Retina (tissue), 1 donor: Measurements from ENCODE around the gene CACNA1C.

ENCODE experiments used
- DNase-seq: peaks from one replicate; pipeline ENCODE4 v3.0.0-alpha.2; 2016

CACNA1C gene

DNA sequence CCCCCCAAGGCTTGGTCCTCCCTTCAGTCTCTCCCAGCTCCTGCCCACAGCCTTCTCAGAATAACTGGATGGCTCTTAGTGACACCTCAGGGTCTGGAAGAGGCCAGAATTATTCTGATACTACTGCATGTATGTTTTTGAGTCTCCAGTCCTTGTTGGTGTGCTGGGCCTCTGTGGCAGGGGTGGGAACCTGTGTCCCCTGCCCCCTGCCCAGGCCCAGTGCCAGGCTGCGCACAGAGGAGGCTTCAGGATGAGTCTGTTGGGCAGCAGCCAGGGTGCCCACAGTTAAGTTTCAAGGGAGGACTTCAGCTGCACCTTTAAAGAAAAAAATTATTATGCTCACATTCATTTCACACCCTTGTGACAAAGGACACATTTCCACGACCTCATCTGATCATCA lies 348.3 kb downstream of the CACNA1C start:
- no peak for DNase-seq

DNA sequence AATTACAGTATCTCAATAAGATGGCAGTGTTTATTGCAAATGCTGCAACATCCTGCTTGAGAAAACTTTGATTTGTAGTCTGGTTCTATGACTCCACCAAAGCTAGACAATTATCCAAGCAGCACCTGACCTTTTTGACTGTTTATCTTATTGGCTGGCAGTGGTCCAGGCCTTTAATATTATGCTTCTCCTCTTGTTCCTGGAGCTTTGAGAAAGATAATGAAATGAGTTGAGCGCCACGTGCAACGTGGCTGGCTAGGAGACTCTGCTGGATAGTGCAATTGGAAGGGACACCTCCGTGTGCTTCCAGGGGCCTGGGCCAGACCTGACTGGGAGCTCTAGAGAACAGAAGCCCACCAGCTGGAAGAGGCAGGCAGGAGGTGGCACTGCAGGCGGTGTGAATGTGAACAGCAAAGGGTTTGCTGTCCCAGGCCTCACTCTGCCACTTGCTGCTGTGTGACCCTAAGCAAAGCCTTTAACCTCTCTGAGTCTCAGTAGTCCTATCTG lies 349.3 kb downstream of the CACNA1C start:
- DNase-seq: no peak

DNA sequence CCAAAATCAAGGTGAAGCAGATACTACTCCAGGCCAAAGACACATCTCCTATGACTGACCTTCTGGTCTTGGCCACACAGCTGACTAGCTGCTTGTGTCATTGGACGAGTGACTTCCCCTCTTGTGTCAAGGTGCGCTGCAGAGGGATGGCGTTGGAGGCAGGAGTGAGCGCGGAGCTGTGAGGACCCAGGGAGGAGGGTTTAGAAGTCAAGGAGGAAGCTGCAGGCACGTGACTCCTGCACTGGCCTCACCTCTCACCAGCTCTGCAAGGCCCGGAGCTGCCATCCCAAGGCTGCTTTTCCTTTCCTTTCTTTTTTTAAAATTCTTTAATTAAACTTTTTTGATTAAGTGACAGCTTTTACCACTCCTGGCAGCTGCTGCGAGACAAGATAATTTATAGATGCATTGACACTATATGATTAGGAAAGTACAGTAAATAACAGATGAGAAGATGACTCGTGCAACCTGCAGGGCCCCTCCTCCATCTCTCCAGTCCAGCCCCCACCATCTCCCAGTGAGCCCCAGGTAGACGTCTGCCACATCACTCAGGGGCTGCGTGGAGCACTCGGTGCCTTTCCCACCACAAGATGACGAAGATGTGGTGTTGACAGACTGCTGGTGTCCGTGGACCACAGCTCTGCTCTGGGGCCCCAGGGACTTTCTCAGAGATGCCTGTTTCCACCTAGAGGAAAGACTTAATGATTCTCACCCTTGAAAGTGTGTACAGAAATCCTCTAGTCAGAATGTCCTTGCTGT lies 350.6 kb downstream of the CACNA1C start:
- DNase-seq: no peak

DNA sequence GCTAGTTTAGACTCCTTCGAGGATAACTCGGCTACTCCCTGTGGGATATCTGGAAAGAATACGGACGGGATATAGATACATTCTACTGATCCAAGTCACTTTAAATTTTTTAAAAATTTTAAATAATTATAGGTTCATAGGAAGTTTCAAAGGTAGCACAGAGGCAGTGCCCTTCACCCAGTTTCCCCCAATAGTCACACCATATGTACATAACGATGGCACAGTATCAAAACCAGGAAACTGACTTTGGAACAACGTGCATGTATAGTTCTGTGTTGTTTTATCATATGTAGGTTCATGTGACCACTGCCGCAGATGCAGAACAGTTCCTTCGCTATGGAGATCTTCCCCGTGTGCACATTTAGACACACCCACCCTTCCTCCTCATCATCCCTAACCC lies 352.3 kb downstream of the CACNA1C start:
- no peak for DNase-seq

DNA sequence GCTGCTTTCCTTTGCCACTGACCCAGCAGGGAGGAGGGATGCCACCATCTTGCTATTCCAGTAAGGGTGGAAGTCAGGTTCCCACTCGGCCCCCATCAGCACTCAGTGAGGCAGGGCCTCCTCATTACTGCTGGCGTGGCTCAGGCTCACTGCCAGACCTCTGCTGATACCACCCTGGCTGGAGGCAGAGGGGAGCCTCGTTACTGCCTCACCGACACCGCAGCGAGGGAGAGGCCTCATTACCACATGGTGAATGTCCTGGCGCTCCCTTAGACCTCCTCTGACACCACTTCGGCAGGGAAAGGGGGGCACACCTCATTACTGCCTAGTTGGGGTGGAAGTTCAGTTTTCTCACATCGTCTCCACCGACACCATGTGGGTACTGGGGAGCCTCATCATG lies 354.1 kb downstream of the CACNA1C start:
- DNase-seq: no peak

DNA sequence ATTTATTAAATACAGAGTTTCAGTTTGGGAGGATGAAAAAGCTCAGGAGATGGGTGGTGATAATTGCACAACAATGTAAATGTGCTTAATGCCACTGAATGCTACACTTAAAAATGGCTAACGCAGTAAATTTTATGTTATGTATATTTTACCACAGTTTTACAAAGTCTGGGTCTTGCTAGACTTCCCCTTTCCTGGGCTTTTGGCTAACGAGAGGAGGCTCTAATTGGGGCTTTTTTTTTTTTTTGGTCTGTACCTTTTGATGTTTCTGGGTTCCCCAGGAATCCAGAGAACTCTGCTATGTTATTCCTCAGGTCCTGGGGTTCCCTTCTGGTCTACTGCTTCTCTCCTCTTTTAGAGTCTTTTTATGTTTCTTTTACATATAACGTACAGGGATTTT lies 355.5 kb downstream of the CACNA1C start:
- no peak for DNase-seq

DNA sequence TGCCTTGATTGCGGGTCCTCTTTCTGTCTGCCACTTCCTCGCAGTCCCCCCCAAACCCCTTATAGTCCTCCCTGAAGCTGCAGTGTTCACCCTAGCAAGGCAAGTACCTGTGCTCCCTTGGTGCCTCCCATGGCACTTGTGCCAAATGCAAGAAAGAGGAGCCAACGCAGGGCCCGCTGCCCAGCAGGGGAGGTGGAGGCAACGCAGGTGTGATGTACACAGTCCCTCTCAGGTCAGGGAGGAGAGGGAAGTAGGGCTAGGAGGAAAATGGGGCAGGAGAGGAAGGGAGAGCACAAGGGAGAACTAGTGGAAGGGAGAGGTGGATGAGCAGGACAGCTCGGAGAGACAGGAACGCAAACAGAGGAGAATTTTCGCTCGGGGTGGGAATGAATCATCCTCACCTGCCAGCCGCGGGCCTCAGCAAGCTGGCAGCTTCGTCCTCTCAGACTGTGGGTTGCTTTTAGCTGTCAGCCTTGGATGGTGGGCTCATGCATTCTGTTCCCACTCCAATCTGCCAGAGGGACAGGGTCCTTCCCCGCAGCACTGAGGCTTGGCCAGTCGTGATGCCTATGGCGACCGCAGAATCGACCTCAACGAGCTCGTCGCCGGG lies 357.0 kb downstream of the CACNA1C start:
- DNase-seq: no peak

DNA sequence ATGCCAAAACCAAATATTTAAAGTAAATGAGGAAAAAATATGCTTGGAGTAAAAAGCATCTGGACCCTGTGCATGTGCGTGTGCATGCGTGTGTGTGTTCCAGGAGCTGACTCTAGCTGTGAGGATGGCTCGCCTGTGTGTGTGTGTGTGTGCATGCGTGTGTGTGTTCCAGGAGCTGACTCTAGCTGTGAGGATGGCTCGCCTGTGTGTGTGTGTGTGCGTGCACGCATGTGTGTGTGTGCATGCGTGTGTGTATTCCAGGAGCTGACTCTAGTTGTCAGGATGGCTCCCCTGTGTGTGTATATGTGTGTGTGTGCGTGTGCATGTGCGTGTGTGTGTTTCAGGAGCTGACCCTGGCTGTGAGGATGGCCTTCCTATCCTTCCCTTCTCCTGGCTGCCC lies 357.7 kb downstream of the CACNA1C start:
- no peak for DNase-seq

DNA sequence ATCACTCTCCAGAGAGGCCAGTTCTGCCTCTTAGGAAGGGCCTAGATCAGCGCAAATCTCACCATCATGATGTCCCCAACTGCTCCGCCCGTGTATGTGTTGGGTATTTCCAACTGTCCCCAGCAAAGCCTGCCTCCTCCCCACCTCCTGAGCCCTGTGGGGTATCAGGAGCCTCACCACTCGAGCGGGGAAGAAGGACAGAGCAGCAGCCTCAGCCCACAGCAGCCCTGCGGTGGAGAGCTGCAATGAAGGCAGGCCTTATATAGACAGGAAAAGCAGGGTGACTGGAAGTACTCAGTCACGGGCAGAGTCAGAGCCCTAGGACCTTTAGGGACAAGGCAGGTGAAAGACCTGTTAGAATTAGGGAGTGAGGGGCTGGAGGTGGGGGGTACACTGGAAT lies 358.2 kb downstream of the CACNA1C start:
- DNase-seq: no peak

DNA sequence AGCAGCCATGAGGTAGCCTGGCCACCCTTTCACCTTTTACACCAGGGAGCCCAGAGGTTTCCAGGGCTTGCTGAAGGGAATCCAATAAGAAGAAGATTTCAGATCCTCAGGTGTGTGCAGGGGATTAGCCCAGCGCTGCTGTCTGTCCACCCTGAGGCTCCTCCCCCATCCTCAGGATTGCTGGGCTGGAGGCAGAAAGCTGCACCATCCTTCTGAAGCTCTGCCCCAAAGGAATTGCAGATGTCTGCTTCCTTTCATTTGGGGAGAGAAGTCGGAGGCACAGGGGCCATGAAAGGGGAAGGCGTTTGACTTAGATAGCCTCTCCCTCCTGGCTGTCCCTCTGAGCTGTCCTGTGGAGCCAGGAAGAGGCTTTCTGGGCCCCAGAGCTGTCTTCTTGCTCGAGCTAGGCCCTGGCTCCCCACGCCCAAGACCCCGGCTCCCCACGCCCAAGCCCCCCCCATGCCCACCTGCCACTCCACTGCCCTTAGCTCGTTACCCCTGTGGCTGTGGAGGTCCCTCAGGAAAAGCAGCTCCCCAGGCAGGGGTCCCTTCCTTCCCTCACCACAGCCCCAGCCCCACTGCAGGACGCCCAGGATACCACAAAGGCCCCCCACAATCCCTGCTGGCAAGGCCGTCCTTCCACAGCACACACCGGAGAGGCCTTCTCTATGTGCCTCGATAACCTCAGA lies 359.0 kb downstream of the CACNA1C start:
- no peak for DNase-seq

DNA sequence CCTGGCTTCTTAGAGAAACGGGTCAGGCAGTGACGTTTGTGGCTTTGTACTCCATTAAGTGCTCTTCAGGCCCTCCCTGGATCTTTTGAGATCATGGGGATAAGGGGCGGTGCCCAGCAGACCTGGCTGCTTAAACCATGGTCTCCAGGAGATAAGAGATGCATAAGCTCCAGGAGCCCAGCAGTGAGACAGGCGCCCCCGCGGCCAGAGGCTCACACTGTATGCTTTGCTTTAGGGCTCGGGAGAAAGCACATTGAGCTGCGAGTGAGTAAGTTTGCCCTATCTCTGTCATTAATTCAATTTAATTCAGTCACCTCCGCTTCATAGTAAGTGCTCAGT lies 359.5 kb downstream of the CACNA1C start:
- DNase-seq: no peak

DNA sequence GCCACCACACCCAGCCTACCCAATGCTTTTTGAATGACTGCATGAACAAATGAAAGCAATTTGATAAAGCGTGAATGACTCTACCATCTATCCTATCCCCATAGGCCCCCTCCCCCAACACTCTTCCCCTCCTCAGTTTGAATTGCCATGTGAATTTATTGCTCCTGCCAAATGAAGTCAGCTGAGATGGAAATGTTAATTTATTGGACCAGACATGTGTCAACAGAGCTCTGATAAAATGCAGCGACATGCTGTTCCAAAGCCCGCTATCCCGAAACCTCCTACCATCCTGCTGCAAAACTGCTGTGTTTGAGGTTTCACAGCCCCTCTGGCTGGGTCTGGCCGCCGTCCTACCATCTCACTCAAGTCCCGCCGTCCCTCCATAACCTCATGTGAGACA lies 360.5 kb downstream of the CACNA1C start:
- DNase-seq: no peak

DNA sequence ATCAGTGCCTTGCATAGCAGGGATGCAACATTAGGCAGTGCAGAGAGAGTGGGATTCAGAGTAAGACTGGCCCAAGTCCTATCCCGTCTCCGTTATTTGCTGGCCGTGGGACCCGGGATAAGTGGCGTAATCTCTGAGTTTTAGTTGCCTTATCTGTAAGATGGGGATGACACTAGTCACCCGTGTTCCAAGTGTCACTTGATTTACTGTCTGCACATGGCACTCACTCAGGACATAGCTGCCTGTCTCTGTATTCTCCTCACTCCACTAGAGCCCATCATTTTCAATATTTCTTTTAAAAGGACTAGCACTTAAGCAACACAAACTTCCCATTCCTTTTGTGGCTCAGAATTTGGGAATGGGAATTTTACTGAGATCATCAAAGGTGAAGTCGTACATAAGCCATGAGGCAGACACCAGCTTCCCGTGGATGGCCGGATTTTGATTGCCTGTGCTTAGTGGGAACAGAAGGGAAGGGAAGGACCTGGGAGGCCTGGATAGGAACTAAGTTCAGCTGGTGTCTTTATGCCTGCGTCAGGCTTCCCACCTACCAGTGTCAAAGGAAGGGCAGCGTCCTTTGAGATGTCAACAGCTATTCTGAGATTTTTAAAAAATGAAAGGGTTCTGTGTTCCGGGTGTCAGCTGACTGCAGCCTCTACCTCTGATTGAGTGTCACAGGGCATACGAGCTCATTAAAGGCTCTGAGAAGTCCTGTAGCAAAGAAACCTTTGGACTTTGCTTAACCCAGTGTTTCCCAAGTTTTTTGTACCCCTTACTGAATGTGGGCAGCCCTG lies 361.4 kb downstream of the CACNA1C start:
- DNase-seq: no peak

DNA sequence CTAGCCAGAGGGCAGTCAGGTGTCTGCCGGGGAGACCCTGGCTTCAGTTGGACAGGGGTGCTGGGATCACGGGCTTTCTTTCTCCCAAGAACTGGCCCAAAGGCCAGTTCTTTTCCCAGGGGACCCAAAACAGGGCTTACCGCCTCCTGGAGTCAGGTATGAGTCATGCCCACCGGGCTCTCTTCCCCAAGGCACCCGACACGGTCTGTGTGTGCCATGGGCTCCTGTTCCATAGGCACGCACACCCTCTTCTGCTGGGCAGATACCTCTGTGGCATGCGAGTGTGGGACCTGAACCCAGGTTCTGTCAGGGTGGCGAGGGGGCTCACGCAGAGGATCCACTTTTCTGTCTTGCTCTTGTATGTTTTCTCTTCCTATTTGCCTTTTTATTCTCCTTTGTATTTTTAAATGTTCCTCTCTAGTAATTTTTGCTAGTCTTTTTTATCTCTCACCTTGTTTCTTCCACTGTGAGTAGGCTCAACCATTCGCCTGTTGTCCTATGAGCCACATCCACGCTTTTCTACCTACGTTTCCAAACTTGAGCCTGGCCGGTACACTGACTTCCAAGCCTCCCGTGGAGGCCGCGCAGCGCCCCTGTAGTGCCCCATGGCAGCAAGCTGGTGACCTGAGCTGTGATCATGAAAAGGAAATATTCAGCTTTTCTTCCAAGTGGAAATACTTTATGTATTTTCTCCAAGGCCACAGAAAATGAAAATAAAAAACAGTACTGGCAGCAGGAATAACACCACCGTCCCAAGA lies 362.2 kb downstream of the CACNA1C start:
- DNase-seq: no peak

DNA sequence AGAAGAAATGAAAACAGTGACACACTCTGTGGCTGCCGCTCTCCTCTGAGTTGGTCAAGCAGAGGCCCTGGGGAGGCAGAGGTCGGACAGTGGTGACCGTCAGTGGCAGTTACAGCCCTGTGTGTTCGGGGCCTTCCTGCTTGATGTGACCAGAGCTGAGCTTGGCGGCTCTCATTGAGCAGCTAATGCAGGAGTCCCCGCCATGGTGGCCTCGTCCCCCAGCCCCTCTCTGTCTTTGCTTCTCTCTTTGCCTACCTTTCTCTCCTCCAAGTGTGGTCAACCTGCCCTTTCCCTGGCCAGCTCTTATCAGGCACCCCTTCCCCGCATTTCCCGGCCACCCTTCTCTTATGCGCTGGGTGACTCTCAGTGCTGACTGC lies 362.8 kb downstream of the CACNA1C start:
- no peak for DNase-seq

DNA sequence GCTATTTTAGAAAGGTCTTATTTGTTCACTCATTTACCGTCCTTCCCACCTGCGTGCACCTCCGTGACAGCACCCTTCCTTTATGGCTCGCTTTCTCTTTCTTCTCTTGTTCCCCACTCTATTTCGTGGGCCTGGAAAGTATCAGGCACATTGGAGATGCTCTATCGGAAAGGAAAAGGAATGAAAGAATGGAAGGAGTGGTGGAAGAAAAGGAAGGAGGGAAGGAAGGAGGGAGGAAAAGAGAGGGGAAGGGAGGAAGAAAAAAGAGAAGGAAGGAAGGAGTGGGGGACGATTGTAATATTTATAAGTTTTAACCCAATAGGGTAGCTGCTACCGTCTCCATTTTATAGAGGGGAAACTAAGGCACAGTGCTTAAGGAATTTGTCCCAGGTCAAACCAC lies 363.4 kb downstream of the CACNA1C start:
- DNase-seq: no peak

DNA sequence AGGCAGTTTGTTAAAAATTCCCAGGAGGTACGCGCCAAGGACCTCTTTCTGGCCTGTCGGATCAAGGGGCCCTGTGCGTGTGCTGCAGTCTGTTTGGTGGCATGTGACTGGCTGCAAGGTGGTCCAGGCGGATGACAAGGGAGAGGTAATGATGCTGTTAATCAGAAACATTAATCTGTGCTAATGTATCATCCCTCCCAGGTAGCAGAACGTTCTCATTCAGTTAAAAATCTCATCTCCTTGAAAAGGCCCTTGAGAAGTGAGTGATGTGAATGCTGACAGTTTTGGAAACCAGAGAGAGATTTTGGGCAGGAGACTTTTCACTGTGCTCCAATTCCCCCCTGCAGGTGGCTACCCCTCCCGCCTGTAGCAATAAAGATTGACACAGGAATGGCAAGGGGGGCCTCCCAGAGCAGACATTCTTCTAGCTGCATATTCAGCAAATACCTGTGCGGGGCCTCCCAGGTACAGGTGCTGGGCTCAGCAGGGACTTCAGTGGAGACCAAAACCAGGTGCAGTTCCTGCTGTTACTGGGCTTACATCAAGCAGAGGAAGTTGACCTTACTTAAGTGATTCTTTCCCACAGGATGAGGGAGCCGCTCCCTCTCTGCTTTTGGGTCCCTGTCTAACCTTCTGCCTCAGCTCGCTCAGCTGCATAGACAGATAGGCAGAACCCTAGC lies 364.8 kb downstream of the CACNA1C start:
- no peak for DNase-seq

DNA sequence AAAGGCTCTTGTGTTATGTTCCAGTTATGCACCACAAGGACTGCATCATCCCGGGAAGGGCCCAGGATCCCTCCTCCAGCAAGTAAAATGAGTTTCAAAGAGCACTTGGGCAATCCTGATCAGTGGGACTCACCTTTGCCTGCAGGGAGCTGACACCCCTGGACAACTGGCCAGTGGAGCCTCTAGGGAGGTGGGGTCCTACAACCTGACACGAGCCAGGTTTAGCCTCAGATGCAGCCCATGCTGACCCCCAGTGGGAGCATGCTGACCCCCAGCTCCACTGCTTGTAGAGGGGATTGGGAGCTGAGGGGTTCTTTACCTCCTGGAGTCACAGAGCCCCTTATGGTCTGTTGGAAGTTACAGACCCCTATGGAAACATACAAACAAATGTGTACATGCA lies 365.8 kb downstream of the CACNA1C start:
- DNase-seq: no peak

DNA sequence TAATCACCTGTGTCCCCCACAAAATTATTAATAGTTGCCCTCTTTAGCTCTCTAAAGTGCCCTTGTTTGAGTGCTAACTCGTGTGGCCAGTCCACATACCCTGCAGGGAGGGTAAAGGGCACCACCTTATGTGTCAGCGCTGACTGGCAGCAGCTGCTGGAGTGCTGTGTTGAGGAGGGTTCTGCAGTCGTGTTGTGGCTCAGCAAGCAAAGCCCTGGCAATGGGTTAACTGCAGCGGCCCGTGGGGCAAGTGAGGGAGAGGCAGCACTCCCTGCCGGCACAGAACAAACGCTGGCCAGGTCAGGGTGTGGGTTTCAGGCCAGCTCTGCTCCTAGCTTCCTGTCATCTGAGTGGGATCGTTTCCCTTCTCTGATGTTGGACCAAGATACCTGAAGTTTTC lies 369.8 kb downstream of the CACNA1C start:
- DNase-seq: no peak

DNA sequence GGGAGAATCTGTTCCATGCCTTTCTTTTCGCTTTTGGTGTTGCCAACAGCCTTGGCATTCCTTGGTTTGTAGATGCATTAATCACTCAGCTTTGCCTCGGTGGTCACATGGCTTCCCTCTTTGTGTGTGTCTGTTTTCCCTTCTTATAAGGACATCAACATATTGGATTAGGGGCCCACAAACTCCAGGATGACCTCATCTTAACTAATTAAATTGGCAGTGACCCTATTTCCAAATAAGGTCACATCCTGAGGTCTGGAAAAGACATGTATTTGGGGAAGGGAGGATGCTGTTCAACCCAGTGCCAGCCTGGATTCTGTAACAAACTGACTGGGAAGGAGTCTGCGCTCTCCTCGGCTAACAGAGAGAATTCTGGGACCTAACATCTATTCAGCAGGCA lies 376.2 kb downstream of the CACNA1C start:
- no peak for DNase-seq

DNA sequence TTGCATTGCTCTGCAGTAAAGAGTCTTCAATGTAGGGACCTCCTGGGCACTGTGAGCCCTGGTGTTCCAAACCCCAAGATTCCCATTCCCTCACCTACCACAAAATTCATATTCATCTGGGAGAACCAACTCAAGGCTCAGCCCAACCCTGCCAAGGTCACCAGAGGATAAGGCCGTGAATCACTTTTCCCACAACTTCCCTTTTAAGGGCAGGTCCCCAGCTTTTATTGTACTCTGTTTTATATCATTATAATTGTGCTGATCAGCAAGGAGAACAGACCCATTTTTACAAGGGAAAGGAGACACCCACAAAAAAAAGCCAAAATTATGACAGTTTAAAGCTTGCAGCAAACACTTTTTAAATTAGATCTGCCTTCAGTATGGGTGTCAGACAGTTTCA lies 379.0 kb downstream of the CACNA1C start:
- DNase-seq: no peak

DNA sequence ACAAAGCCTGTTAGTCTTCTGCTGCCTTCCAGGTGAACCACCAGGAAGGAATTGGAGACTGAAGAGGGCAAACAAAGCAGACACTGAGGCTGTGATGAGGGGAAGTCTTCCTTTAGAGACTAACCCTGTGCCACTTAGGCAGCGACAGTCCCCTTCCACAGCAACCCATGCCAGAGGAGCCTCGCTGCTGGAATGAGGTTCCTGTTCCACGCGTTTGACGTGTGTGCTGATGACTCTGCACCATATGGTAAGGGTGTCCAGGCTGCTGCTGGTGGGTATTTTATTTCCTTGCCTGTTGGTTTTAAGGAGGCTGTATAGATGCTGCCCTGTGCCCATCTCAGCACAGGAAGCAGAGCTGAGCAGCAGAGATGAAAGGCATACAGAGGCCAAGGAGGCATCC lies 380.1 kb downstream of the CACNA1C start:
- no peak for DNase-seq
